HepG2 (cell line): Measurements from ENCODE around the gene MYADML2. TPM values are rescaled to one million over a fixed set of nuclear protein-coding genes. Genes with fewer than 3 reads are reported as not detected.

Experiments
- CCAR2 ChIP-seq: fragments of 200-400 bp; formaldehyde crosslinking; optimal IDR thresholded peaks from 2 replicates; pipeline ENCODE3; 2018; ENCODE audit warnings: low read depth, mild to moderate bottlenecking, low read length, moderate library complexity
- HMGXB4 ChIP-seq, 2 experiments: sonication (generic) in 1 of 2; formaldehyde crosslinking in 1 of 2; IDR thresholded peaks; 2 replicates each; pipeline versions ENCODE4 v1.4.0 to v1.6.1; 2018 to 2020; ENCODE audit warnings: missing genetic modification reagents in 2 of 2, borderline replicate concordance in 1 of 2, low read depth in 1 of 2, mild to moderate bottlenecking in 1 of 2, missing biosample characterization in 1 of 2
- HOXA3 ChIP-seq: sonication (generic); formaldehyde crosslinking; IDR thresholded peaks from 2 replicates; pipeline ENCODE4 v1.5.0; 2020; ENCODE audit warnings: missing genetic modification reagents
- IRX3 ChIP-seq: sonication (generic); formaldehyde crosslinking; IDR thresholded peaks from 2 replicates; pipeline ENCODE4 v1.8.1; 2023; ENCODE audit warnings: mild to moderate bottlenecking, low read depth, missing genetic modification reagents, borderline replicate concordance
- KDM5A ChIP-seq: fragments of 200-600 bp; sonication (generic); IDR thresholded peaks from 2 replicates; pipeline ENCODE4 v1.7.0; 2018; ENCODE audit warnings: antibody characterized with exemption, mild to moderate bottlenecking, low read length, borderline replicate concordance
- KDM5B ChIP-seq: sonication (generic); formaldehyde crosslinking; IDR thresholded peaks from 2 replicates; pipeline ENCODE4 v1.4.0; 2020; ENCODE audit warnings: missing genetic modification reagents, mild to moderate bottlenecking, borderline replicate concordance
- NR1H2 ChIP-seq: sonication (generic); formaldehyde crosslinking; IDR thresholded peaks from 2 replicates; pipeline ENCODE4 v1.8.1; 2022; ENCODE audit warnings: low read depth, missing genetic modification reagents, borderline replicate concordance
- NRL ChIP-seq: sonication (generic); formaldehyde crosslinking; IDR thresholded peaks from 2 replicates; pipeline ENCODE4 v1.5.0; 2020; ENCODE audit warnings: missing genetic modification reagents, mild to moderate bottlenecking, moderate library complexity, borderline replicate concordance
- PCBP2 ChIP-seq: fragments of 200-400 bp; formaldehyde crosslinking; optimal IDR thresholded peaks from 2 replicates; pipeline ENCODE3; 2018; ENCODE audit warnings: low read length, low read depth; ENCODE audit not compliant: poor library complexity, severe bottlenecking
- PHF8 ChIP-seq: sonication (generic); formaldehyde crosslinking; IDR thresholded peaks from 2 replicates; pipeline ENCODE4 v1.5.0; 2020; ENCODE audit warnings: missing genetic modification reagents
- RBM39 ChIP-seq: fragments of 200-400 bp; formaldehyde crosslinking; IDR thresholded peaks from one replicate; pipeline ENCODE4 v1.6.1; 2018; ENCODE audit warnings: antibody characterized with exemption, mild to moderate bottlenecking, low read depth, low read length; ENCODE audit not compliant: poor library complexity, severe bottlenecking
- SMARCE1 ChIP-seq: fragments of 450-650 bp; IDR thresholded peaks from 2 replicates; pipeline ENCODE4 v1.6.1; 2017; ENCODE audit warnings: borderline replicate concordance
- SPEN ChIP-seq: sonication (generic); formaldehyde crosslinking; IDR thresholded peaks from 2 replicates; pipeline ENCODE4 v1.5.1; 2020; ENCODE audit warnings: low read depth, mild to moderate bottlenecking, missing genetic modification reagents
- ZBTB37 ChIP-seq: sonication (generic); formaldehyde crosslinking; IDR thresholded peaks from 2 replicates; pipeline ENCODE4 v1.4.0; 2020; ENCODE audit warnings: mild to moderate bottlenecking, missing genetic modification reagents
- ZBTB8A ChIP-seq: sonication (generic); formaldehyde crosslinking; IDR thresholded peaks from 2 replicates; pipeline ENCODE4 v1.4.0; 2020; ENCODE audit warnings: mild to moderate bottlenecking, low read depth, missing genetic modification reagents, borderline replicate concordance
- ZKSCAN1 ChIP-seq: fragments of 150-350 bp; IDR thresholded peaks from 2 replicates; pipeline ENCODE4 v1.6.1; 2014; ENCODE audit warnings: low read length
- ZNF343 ChIP-seq: sonication (generic); formaldehyde crosslinking; IDR thresholded peaks from 2 replicates; pipeline ENCODE4 v1.4.0; 2020; ENCODE audit warnings: mild to moderate bottlenecking, missing genetic modification reagents
- ZNF607 ChIP-seq: sonication (generic); formaldehyde crosslinking; IDR thresholded peaks from 2 replicates; pipeline ENCODE4 v1.5.1; 2020; ENCODE audit warnings: missing genetic modification reagents, mild to moderate bottlenecking, borderline replicate concordance
- ZNF687 ChIP-seq: sonication (generic); formaldehyde crosslinking; IDR thresholded peaks from 2 replicates; pipeline ENCODE4 v1.5.1; 2020; ENCODE audit warnings: mild to moderate bottlenecking, missing genetic modification reagents, moderate library complexity
- ZNF780A ChIP-seq: sonication (generic); formaldehyde crosslinking; IDR thresholded peaks from 2 replicates; pipeline ENCODE4 v1.8.0; 2022; ENCODE audit warnings: mild to moderate bottlenecking, missing genetic modification reagents, moderate library complexity
- ZZZ3 ChIP-seq: sonication (generic); formaldehyde crosslinking; IDR thresholded peaks from 2 replicates; pipeline ENCODE4 v1.4.0; 2020; ENCODE audit warnings: missing genetic modification reagents, mild to moderate bottlenecking, borderline replicate concordance
- polyA plus RNA-seq, 8 experiments: library from polyadenylated mRNA; depleted of rRNA in 3 of 8; stranded (reverse) in 7 of 8; unstranded in 1 of 8; fragments of >200 nt; fragmentation: Illumina TruSeq in 4 of 8; extraction: Trizol in 4 of 8; gene quantifications; 2 replicates each; pipeline versions ENCODE4 v1.2.1 to v1.2.3, GENCODE V29; 2011 to 2016; ENCODE audit warnings: low read depth in 4 of 8, missing spikeins in 1 of 8, mixed read lengths in 1 of 8; ENCODE audit not compliant: insufficient read depth in 1 of 8
- total RNA-seq, 5 experiments: library from RNA; depleted of rRNA; stranded (reverse); fragments of >200 nt; fragmentation: Illumina TruSeq; extraction: Trizol; gene quantifications; 2 replicates each; pipeline ENCODE4 v1.2.3, GENCODE V29; 2016; ENCODE audit warnings: low read depth in 1 of 5

MYADML2 gene
- total and polyA plus RNA-seq, 2 of the 13 experiments (the other 11 are each of a cell fraction or from before 2014, with no cell fraction given) = not detected

- TF ChIP-seq ZBTB37 (CRISPR knock-in tag) (no peak), IRX3 (CRISPR knock-in tag) (no peak), PHF8 (CRISPR knock-in tag) (no peak; the same call in 1 of the 2 replicates), ZNF607 (no peak), SMARCE1 (no peak), PCBP2 (peak; percentile 25), ZNF780A (CRISPR knock-in tag) (0 out of 2 replicates have a peak, but pooled peaks have one; percentile 59), SPEN (CRISPR knock-in tag) (no peak), KDM5B (CRISPR knock-in tag) (peak; percentile 31; the same call in 1 of the 2 replicates), NRL (CRISPR knock-in tag) (no peak), ZZZ3 (no peak), CCAR2 (no peak), NR1H2 (no peak), KDM5A (no peak), HOXA3 (CRISPR knock-in tag) (no peak), HMGXB4 (CRISPR knock-in tag; IDR thresholded peaks at IDR 0.05; ENCODE audit: borderline replicate concordance in 1 of 2, low read depth in 1 of 2) (no peak), ZBTB8A (no peak), ZNF343 (no peak), RBM39 (peak; percentile 25), ZNF687 (CRISPR knock-in tag) (peak; percentile 53), ZKSCAN1 (no peak)
These were observed 9.9 kb upstream of the MYADML2 start (continued) for GRCh38 chr17:81956607-81957589.
